Ishikawa (cell line): ENCODE measurements around the gene CCDC106.

ENCODE experiments used
- EP300 ChIP-seq: IDR thresholded peaks from 2 replicates; pipeline ENCODE4 v1.6.1; 2012; ENCODE audit warnings: borderline replicate concordance
- TEAD4 ChIP-seq: IDR thresholded peaks from 2 replicates; pipeline ENCODE4 v1.6.1; 2012
- YY1 ChIP-seq: IDR thresholded peaks from 2 replicates; pipeline ENCODE4 v1.6.1; 2012; ENCODE audit warnings: low read depth
- ZBTB7A ChIP-seq: IDR thresholded peaks from 2 replicates; pipeline ENCODE4 v1.6.1; 2012; ENCODE audit warnings: low read depth
- TF ChIP-seq, protein P1 (sequence below): IDR thresholded peaks from 2 replicates; pipeline ENCODE4 v1.6.1; 2012
- TF ChIP-seq, protein P2 (sequence below): IDR thresholded peaks from 2 replicates; pipeline ENCODE4 v1.6.1; 2012; ENCODE audit warnings: low read depth, mild to moderate bottlenecking

DNA sequence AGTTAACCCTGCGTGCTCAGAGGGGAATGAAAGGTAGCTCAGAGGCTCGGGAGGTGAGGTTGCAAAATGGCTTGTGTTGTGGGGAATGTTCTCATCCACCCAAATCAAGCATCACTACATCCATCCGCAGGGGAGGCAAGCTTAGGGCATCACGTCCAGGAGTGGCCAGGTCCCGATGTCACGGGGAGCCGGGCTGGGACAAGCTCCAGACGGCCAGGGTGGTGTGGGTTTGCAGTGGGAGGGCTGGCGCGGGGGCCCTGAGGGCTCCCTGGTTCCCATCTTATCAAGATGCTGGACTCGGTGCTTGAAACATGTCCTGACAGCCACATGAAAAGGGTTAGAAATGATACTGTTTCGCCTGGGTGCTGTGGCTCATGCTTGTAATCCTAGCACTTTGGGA, 52.8 kb downstream of the CCDC106 start:
- TF ChIP-seq YY1 (no peak), TEAD4 (no peak), EP300 (no peak), ZBTB7A (no peak)
- TF ChIP-seq, protein P1, sequence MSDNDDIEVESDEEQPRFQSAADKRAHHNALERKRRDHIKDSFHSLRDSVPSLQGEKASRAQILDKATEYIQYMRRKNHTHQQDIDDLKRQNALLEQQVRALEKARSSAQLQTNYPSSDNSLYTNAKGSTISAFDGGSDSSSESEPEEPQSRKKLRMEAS: no peak
- TF ChIP-seq, protein P2, sequence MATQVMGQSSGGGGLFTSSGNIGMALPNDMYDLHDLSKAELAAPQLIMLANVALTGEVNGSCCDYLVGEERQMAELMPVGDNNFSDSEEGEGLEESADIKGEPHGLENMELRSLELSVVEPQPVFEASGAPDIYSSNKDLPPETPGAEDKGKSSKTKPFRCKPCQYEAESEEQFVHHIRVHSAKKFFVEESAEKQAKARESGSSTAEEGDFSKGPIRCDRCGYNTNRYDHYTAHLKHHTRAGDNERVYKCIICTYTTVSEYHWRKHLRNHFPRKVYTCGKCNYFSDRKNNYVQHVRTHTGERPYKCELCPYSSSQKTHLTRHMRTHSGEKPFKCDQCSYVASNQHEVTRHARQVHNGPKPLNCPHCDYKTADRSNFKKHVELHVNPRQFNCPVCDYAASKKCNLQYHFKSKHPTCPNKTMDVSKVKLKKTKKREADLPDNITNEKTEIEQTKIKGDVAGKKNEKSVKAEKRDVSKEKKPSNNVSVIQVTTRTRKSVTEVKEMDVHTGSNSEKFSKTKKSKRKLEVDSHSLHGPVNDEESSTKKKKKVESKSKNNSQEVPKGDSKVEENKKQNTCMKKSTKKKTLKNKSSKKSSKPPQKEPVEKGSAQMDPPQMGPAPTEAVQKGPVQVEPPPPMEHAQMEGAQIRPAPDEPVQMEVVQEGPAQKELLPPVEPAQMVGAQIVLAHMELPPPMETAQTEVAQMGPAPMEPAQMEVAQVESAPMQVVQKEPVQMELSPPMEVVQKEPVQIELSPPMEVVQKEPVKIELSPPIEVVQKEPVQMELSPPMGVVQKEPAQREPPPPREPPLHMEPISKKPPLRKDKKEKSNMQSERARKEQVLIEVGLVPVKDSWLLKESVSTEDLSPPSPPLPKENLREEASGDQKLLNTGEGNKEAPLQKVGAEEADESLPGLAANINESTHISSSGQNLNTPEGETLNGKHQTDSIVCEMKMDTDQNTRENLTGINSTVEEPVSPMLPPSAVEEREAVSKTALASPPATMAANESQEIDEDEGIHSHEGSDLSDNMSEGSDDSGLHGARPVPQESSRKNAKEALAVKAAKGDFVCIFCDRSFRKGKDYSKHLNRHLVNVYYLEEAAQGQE: no peak
